ENCODE results near the gene HNRNPR.

Gene HNRNPR

DNA sequence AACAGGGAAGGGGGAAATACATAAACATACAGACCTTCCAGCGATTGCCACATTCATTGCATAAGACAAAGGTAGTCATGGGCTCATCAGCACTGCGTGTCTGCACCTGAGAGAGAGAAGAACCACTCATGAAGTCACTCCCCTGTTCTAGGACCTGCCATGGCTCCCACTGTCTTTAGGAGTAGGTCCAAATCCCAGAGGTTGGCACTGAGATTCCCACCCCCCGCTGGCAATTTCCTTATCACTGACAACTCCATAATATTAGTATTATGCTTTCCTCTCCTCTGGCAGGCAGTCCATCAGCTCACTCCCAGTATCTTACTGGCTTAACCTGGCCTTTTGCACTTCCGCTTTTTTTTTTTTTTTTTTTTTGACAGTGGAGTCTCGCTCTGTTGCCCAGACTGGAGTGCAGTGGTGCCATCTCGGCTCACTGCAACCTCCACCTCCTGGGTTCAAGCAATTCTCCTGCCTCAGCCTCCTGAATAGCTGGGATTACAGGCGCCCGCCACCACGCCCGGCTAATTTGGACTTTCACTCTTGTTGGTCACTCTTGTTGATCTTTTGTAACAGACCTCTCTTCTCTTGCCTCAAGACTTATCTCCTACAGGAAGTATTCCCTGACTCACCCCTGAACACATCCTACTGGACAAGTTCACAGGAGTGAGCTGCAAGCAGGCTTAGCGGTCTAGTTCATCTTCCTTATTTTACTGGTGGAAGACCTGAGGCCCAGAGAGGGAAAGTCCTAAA lies 40.4 kb upstream of the HNRNPR start:
- no peak overlapping the region for H3K4me2 ChIP-seq (ENCODE audit: low read depth, low read length, poor library complexity, severe bottlenecking)
- no peak overlapping the region for H3K4me3 ChIP-seq (ENCODE audit: low read length, poor library complexity, severe bottlenecking)
- no peak overlapping the region for H2AFZ ChIP-seq (ENCODE audit: low read length)
- H3F3A ChIP-seq (ENCODE audit: low read depth) = no peaks in the 10 kb centered on the region
- H3K27me3 ChIP-seq (ENCODE audit: insufficient read depth, low read length, poor library complexity, severe bottlenecking) = no peaks in the 10 kb centered on the region
- H3K9me2 ChIP-seq (replicated peaks; ENCODE audit: low read depth, low read length) = no peaks in the 10 kb centered on the region
- H3K9me3 ChIP-seq (ENCODE audit: insufficient read depth, low read depth, low read length) = no peaks in the 10 kb centered on the region
- no peak overlapping the region for H3K9ac ChIP-seq (ENCODE audit: low read depth, low read length, poor library complexity, severe bottlenecking)
- TF ChIP-seq EZH2phosphoT487 (IDR thresholded peaks at IDR 0.05; ENCODE audit: borderline replicate concordance) = no peak
- TF ChIP-seq, protein P1, sequence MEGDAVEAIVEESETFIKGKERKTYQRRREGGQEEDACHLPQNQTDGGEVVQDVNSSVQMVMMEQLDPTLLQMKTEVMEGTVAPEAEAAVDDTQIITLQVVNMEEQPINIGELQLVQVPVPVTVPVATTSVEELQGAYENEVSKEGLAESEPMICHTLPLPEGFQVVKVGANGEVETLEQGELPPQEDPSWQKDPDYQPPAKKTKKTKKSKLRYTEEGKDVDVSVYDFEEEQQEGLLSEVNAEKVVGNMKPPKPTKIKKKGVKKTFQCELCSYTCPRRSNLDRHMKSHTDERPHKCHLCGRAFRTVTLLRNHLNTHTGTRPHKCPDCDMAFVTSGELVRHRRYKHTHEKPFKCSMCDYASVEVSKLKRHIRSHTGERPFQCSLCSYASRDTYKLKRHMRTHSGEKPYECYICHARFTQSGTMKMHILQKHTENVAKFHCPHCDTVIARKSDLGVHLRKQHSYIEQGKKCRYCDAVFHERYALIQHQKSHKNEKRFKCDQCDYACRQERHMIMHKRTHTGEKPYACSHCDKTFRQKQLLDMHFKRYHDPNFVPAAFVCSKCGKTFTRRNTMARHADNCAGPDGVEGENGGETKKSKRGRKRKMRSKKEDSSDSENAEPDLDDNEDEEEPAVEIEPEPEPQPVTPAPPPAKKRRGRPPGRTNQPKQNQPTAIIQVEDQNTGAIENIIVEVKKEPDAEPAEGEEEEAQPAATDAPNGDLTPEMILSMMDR (conservative IDR thresholded peaks at IDR 0.05; ENCODE audit: low read length) = no peak
- no peaks in the 10 kb centered on the region for H3K4me1 ChIP-seq (ENCODE audit: insufficient read depth, low read length, poor library complexity, severe bottlenecking)
- no peaks in the 10 kb centered on the region for H3K79me2 ChIP-seq (ENCODE audit: insufficient read depth, low read length)
- H3K36me3 ChIP-seq (ENCODE audit: insufficient read depth, low read length) = no peaks in the 10 kb centered on the region
- H4K20me1 ChIP-seq (ENCODE audit: insufficient read depth, low read length, poor library complexity, severe bottlenecking) = no peaks in the 10 kb centered on the region

DNA sequence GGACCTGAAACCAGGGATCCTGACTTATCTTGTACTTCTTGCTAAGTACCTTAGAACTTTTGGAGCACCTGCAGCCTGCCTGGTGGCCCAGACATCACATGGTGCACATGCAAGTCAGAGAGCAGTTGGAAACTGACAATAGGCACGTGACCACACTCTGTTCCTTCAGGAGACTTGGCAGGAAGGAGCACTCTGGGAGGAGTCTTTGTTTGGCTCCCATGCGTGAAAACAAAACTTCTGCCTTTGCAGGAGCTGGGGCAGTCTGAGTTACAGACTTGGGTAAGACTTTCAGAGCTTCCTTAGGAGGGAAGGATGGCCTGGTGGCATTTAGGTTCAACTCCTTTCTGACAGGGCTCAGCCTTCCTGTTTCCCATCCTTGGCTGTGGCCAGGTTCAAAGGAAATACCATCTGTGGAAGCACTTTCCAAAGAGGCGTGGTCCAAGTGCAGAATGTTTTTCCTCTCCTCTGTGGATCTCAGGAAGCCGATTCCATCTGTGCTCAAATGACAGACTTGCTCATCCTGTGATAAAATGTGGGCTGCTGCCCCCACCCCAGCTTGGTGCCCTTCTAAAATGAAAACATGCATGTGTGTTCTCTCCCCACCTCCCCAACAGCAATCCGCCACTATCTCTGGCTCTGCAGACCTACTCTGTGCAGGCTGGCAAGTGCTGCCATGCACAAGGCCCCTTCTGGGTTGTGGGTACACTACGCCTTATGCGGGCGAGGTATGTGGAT lies 39.7 kb upstream of the HNRNPR start:
- Histone ChIP-seq H3K9ac (ENCODE audit: low read depth, low read length, poor library complexity, severe bottlenecking) (no peak overlapping the region), H3K4me1 (ENCODE audit: insufficient read depth, low read length, poor library complexity, severe bottlenecking) (no peaks in the 10 kb centered on the region), H3K9me2 (replicated peaks; ENCODE audit: low read depth, low read length) (no peaks in the 10 kb centered on the region), H3K4me2 (ENCODE audit: low read depth, low read length, poor library complexity, severe bottlenecking) (no peak overlapping the region), H3K36me3 (ENCODE audit: insufficient read depth, low read length) (no peaks in the 10 kb centered on the region), H3K9me3 (ENCODE audit: insufficient read depth, low read depth, low read length) (no peaks in the 10 kb centered on the region), H3K4me3 (ENCODE audit: low read length, poor library complexity, severe bottlenecking) (no peak overlapping the region), H4K20me1 (ENCODE audit: insufficient read depth, low read length, poor library complexity, severe bottlenecking) (no peaks in the 10 kb centered on the region), H3K79me2 (ENCODE audit: insufficient read depth, low read length) (no peaks in the 10 kb centered on the region), H2AFZ (ENCODE audit: low read length) (no peak overlapping the region), H3F3A (ENCODE audit: low read depth) (no peaks in the 10 kb centered on the region), H3K27me3 (ENCODE audit: insufficient read depth, low read length, poor library complexity, severe bottlenecking) (no peaks in the 10 kb centered on the region)
- TF ChIP-seq EZH2phosphoT487 (IDR thresholded peaks at IDR 0.05; ENCODE audit: borderline replicate concordance) = no peak
- TF ChIP-seq, protein P1 (conservative IDR thresholded peaks at IDR 0.05; ENCODE audit: low read length) = no peak

DNA sequence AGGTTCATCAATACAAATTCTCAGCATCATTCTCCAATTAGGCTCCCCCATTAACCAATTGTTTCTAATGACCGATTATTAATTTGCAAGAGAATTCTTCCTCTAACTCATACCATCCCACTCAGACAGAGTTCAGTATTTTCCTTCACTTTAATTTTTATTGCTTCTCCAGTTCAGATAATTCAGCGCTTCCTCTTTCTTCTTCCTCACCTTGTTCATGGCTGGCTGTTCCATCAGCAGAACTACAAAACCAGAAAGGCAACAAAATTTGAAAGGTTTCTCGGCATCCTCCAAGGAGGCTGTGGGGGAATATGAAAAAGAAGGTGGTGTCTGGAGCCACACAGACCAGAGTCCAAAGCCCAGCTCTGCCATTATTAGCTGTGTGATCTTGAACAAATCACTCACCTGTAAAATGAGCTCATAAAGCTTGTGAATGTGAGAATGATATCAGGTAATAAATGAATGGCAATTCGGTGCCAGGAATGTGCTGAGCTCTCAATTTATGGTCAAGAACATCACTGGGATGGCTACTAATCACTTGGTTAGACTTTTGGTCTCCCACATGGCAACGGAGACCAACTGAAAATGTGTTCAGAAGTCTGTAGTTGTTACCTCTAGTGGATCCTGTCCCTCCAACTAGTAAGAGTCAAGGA lies 37.3 kb upstream of the HNRNPR start:
- Histone ChIP-seq H3K4me2 (ENCODE audit: low read depth, low read length, poor library complexity, severe bottlenecking) (no peak overlapping the region), H3K79me2 (ENCODE audit: insufficient read depth, low read length) (no peaks in the 10 kb centered on the region), H2AFZ (ENCODE audit: low read length) (no peak overlapping the region), H3K36me3 (ENCODE audit: insufficient read depth, low read length) (no peaks in the 10 kb centered on the region), H4K20me1 (ENCODE audit: insufficient read depth, low read length, poor library complexity, severe bottlenecking) (no peaks in the 10 kb centered on the region), H3K27me3 (ENCODE audit: insufficient read depth, low read length, poor library complexity, severe bottlenecking) (no peaks in the 10 kb centered on the region), H3K4me3 (ENCODE audit: low read length, poor library complexity, severe bottlenecking) (no peak overlapping the region), H3F3A (ENCODE audit: low read depth) (no peaks in the 10 kb centered on the region), H3K9ac (ENCODE audit: low read depth, low read length, poor library complexity, severe bottlenecking) (no peak overlapping the region), H3K4me1 (ENCODE audit: insufficient read depth, low read length, poor library complexity, severe bottlenecking) (no peaks in the 10 kb centered on the region), H3K9me3 (ENCODE audit: insufficient read depth, low read depth, low read length) (no peaks in the 10 kb centered on the region), H3K9me2 (replicated peaks; ENCODE audit: low read depth, low read length) (no peaks in the 10 kb centered on the region)
- TF ChIP-seq, protein P1 (conservative IDR thresholded peaks at IDR 0.05; ENCODE audit: low read length) = no peak
- TF ChIP-seq EZH2phosphoT487 (IDR thresholded peaks at IDR 0.05; ENCODE audit: borderline replicate concordance) = no peak

Measured in Loucy (cell line).